Medulla oblongata (tissue), 1 donor: Measurements from ENCODE around the gene PHF21B.

ENCODE experiments used
- DNase-seq: peaks from one replicate; pipeline ENCODE4 v3.0.0-alpha.2; 2015; ENCODE audit errors: extremely low spot score

Gene PHF21B

DNA sequence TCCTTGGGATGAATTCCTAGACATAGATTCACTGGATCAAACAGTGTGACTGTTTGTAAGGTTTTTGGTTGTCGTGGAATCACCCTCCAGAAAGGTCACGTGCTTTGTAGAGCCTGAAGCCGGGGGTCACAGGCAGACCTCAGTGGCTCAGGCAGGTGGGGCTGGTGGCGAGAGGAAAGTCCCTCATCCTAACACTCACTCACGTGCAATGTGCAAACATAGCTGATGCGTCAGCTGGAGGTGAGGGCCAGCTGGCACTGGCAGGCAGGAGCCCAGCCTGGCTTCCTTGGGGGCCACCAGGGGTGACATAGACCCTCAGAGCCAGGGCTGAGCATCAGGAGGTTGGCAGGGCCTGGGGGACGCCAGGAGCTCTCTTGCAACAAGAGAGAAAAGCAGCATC lies 167.4 kb downstream of the PHF21B start:
- no peak for DNase-seq

DNA sequence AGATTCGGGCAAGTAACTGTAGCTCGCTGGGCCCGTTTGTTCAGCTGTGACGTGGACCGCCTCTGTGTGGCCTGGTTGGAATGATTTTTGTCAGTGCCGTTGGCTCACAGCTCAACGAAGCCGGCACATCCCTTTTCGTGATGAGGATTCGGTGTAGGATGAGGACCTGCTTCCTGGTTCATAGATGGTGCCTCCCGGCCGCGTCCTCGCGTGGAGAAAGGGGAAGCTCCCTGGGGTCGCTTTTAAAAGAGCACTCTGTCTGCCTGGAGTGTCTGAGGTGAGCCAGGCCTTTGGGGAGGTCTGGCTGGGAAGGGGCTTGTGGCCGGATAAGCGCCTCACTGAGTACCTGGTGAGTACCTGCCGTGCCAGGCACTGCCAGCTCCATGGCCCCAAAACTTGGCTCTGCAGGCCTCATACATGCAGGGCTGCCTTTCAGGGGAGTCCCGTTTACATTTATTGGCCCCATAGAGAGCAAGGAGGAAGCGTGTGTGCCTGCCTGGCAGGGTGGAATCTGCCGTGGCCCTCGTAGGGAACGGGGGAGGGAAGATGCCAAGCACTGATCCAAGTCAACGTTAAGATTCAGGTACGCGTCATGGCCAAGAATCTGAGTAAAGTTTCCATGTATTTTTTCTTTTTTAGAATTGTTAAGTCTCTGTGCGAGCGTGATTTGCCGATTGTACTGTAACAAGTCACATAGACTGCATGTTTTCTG lies 169.0 kb downstream of the PHF21B start:
- no peak for DNase-seq

DNA sequence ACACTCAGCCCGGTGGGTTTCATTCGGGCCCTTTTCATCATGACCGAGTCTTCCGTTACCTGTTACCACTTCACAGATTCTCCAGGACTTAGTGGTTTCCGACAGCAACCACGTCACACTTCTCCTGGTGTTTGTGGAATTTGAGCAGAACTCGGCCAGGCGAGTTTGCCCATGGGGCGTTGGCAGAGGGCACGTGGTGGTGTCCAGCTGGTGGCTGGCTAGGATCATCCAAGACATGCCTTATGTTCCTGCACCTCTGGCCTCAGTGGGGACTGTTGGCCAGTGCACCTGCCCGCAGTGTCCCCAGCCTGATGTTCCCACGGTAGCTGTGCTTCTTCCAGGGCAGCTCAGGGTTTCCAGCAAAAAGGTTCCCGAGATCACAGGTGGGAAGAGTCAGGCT lies 170.1 kb downstream of the PHF21B start:
- DNase-seq: no peak

- DNase-seq: no peak
Measured at GRCh38 chr22:44839061-44839460, 170.7 kb downstream of the PHF21B start.

DNA sequence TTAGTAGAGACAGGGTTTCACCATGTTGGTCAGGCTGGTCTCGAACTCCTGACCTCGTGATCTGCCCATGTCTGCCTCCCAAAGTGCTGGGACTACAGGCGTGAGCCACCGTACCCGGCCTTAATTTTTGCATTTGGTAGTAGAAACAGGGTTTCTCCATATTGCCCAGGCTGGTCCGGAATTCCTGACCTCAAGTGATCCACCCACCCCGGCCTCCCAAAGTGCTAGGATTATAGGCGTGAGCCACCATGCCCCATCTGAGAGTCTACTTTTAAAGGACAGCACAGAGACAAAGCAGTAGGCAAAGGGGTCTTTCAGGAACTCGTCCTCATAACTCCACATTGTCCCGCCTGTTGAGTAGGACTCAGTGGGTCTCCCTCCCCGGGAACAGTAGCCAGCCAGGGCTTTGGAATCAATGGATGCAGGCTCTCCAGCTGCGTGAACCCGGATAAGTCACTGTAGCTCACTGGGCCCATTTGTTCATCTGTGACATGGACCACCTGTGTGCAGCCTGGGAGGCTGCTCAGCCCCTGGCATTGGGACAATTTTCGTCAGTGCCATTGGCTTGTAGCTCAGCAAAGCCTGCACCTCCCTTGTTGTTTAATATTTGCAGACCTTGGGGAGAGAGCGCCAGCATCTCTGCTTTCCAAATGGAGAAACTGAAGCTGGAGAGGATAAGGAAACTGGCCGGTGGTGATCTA lies 171.3 kb downstream of the PHF21B start:
- DNase-seq: no peak

GRCh38 chr22:44837481-44837880 lies 172.3 kb downstream of the PHF21B start:
- DNase-seq: no peak

GRCh38 chr22:44834065-44834464 lies 175.7 kb downstream of the PHF21B start:
- DNase-seq: no peak

DNA sequence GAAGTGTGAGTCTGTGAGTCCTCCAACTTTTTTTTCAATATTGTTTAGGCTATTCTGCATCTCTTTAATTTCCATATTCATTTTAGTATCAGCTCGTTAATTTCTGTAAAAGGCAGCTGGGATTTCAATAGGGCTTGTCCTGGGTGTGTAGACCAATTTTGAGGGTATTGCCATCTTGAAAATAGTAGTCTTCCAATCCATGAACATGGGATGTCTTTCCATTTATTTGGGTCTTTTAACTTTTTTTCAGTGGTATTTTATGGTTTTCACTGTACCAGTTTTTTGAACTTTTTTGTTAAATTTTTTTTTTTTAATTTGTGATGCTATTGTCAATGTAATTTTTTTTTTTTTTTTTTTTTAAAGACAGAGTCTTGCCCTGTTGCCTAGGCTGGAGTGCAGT lies 177.9 kb downstream of the PHF21B start:
- no peak for DNase-seq
